GM21515 (cell line): ENCODE measurements around the gene CGB7.

ENCODE experiments used
- ATAC-seq: cut with Tn5 transposase; IDR thresholded peaks from one replicate; pipeline ENCODE4 v1.9.1; 2021; ENCODE audit not compliant: unreplicated experiment

The CGB7 gene

GRCh38 chr19:49017041-49017665 is 40.4 kb downstream of the CGB7 start, which contains the start of gene LHB:
Gene LHB, minus strand, starts transcription at chr19:49017091. Its CDS starts 10 bp downstream, at chr19:49017081.
- ATAC-seq: no peak

- no peak for ATAC-seq
Observed at GRCh38 chr19:49016067-49016839, 41.3 kb downstream of the CGB7 start.

- ATAC-seq: no peak
Observed at GRCh38 chr19:49014870-49015255, 42.7 kb downstream of the CGB7 start.

- no peak for ATAC-seq
Observed at GRCh38 chr19:49014123-49014869, 43.3 kb downstream of the CGB7 start.

- ATAC-seq: no peak
Observed at GRCh38 chr19:49011194-49011593, 46.4 kb downstream of the CGB7 start.

- ATAC-seq: no peak
Observed at GRCh38 chr19:49010453-49010852, 47.1 kb downstream of the CGB7 start.

- ATAC-seq: no peak
Observed at GRCh38 chr19:49009828-49010227, 47.7 kb downstream of the CGB7 start.

GRCh38 chr19:49006905-49007304 is 50.6 kb downstream of the CGB7 start:
- ATAC-seq: no peak

GRCh38 chr19:49004964-49005614 is 52.5 kb downstream of the CGB7 start:
- ATAC-seq: no peak
